ENCODE measurements around the gene RPS6KC1. TPM values are rescaled to one million over a fixed set of nuclear protein-coding genes. Genes with fewer than 3 reads are reported as not detected.

The RPS6KC1 gene
- total RNA-seq, 1 donor: 35.1 TPM

- Histone ChIP-seq H3K4me3 (ENCODE audit: insufficient read depth, low read length) (no peak overlapping the region), H3K27me3 (ENCODE audit: insufficient read depth, low read length) (no peaks in the 10 kb centered on the region), H3K79me2 (ENCODE audit: insufficient read depth, low read length) (peaks cover 46% of the 10 kb centered on the region), H3K4me1 (ENCODE audit: insufficient read depth, low read length) (peaks cover 43% of the 10 kb centered on the region), H3K36me3 (ENCODE audit: insufficient read depth, low read length) (no peaks in the 10 kb centered on the region), H2AFZ (ENCODE audit: low read length) (no peak overlapping the region), H3K9me3 (ENCODE audit: low read depth, low read length) (no peaks in the 10 kb centered on the region), H3K4me2 (ENCODE audit: insufficient read depth, low read length) (no peak overlapping the region), H4K20me1 (ENCODE audit: insufficient read depth, low read length) (no peaks in the 10 kb centered on the region), H3K27ac (ENCODE audit: low read depth, low read length) (no peak overlapping the region)
- TF ChIP-seq CTCF (IDR thresholded peaks at IDR 0.05; ENCODE audit: extremely low read depth, low read depth, low read length): no peak
- DNase-seq (ENCODE audit: insufficient read length, low spot score, missing footprints): peak; percentile 31
Observed at GRCh38 chr1:213135572-213135971, 84.5 kb downstream of the RPS6KC1 start.

- peaks cover 51% of the 10 kb centered on the region for H3K79me2 ChIP-seq (ENCODE audit: insufficient read depth, low read length)
Observed at GRCh38 chr1:213136190-213136917, 85.3 kb downstream of the RPS6KC1 start.

GRCh38 chr1:213138391-213138790, 87.3 kb downstream of the RPS6KC1 start:
- Histone ChIP-seq H3K4me1 (ENCODE audit: insufficient read depth, low read length) (peaks cover 25% of the 10 kb centered on the region), H3K79me2 (ENCODE audit: insufficient read depth, low read length) (peaks cover 63% of the 10 kb centered on the region), H2AFZ (ENCODE audit: low read length) (no peak overlapping the region), H3K4me3 (ENCODE audit: insufficient read depth, low read length) (no peak overlapping the region), H3K27me3 (ENCODE audit: insufficient read depth, low read length) (no peaks in the 10 kb centered on the region), H3K36me3 (ENCODE audit: insufficient read depth, low read length) (no peaks in the 10 kb centered on the region), H3K4me2 (ENCODE audit: insufficient read depth, low read length) (peak overlapping the region; percentile 8), H3K9me3 (ENCODE audit: low read depth, low read length) (no peaks in the 10 kb centered on the region), H4K20me1 (ENCODE audit: insufficient read depth, low read length) (no peaks in the 10 kb centered on the region), H3K27ac (ENCODE audit: low read depth, low read length) (peak overlapping the region; percentile 76)
- DNase-seq (ENCODE audit: insufficient read length, low spot score, missing footprints): no peak
- no peak for TF ChIP-seq CTCF (IDR thresholded peaks at IDR 0.05; ENCODE audit: extremely low read depth, low read depth, low read length)

More at GRCh38 chr1:213136190-213136917, 85.3 kb downstream of the RPS6KC1 start:
- peaks cover 41% of the 10 kb centered on the region for H3K4me1 ChIP-seq (ENCODE audit: insufficient read depth, low read length)
- H3K27ac ChIP-seq (ENCODE audit: low read depth, low read length): peak overlapping the region; percentile 0
- no peak for DNase-seq (ENCODE audit: insufficient read length, low spot score, missing footprints)
- no peak overlapping the region for H3K4me3 ChIP-seq (ENCODE audit: insufficient read depth, low read length)
- H3K27me3 ChIP-seq (ENCODE audit: insufficient read depth, low read length): no peaks in the 10 kb centered on the region
- H3K4me2 ChIP-seq (ENCODE audit: insufficient read depth, low read length): no peak overlapping the region
- H4K20me1 ChIP-seq (ENCODE audit: insufficient read depth, low read length): no peaks in the 10 kb centered on the region
- no peak overlapping the region for H2AFZ ChIP-seq (ENCODE audit: low read length)
- H3K36me3 ChIP-seq (ENCODE audit: insufficient read depth, low read length): no peaks in the 10 kb centered on the region
- no peak for TF ChIP-seq CTCF (IDR thresholded peaks at IDR 0.05; ENCODE audit: extremely low read depth, low read depth, low read length)
- H3K9me3 ChIP-seq (ENCODE audit: low read depth, low read length): no peaks in the 10 kb centered on the region

- H3K9me3 ChIP-seq (ENCODE audit: low read depth, low read length): no peaks in the 10 kb centered on the region
- TF ChIP-seq CTCF (IDR thresholded peaks at IDR 0.05; ENCODE audit: extremely low read depth, low read depth, low read length): no peak
- H3K36me3 ChIP-seq (ENCODE audit: insufficient read depth, low read length): no peaks in the 10 kb centered on the region
- peak overlapping the region; percentile 8 for H3K4me2 ChIP-seq (ENCODE audit: insufficient read depth, low read length)
- H4K20me1 ChIP-seq (ENCODE audit: insufficient read depth, low read length): no peaks in the 10 kb centered on the region
- H3K27ac ChIP-seq (ENCODE audit: low read depth, low read length): peak overlapping the region; percentile 76
- no peaks in the 10 kb centered on the region for H3K27me3 ChIP-seq (ENCODE audit: insufficient read depth, low read length)
- no peak overlapping the region for H3K4me3 ChIP-seq (ENCODE audit: insufficient read depth, low read length)
- no peak for DNase-seq (ENCODE audit: insufficient read length, low spot score, missing footprints)
- peaks cover 63% of the 10 kb centered on the region for H3K79me2 ChIP-seq (ENCODE audit: insufficient read depth, low read length)
- no peak overlapping the region for H2AFZ ChIP-seq (ENCODE audit: low read length)
- H3K4me1 ChIP-seq (ENCODE audit: insufficient read depth, low read length): peaks cover 25% of the 10 kb centered on the region
Observed at GRCh38 chr1:213138892-213139291, 87.9 kb downstream of the RPS6KC1 start.

Data from osteoblast (primary cell).